HEK293 (cell line): ENCODE data around the gene ZNF350.
"Not testable (repeated sequence)": the region's sequence is repeated elsewhere in the genome, so short reads cannot be mapped to it uniquely, and the experiment has no call there.

Source experiments
- CTCF ChIA-PET: fragments of 350-600 bp; formaldehyde crosslinking; extraction: SDS; loops from one replicate; lab custom pipeline; 2021; ENCODE audit warnings: antibody characterized with exemption; lab: Yijun Ruan, JAX
- POLR2A ChIA-PET: fragments of 300-600 bp; formaldehyde crosslinking; extraction: SDS; loops from one replicate; lab custom pipeline; 2020; ENCODE audit warnings: antibody characterized with exemption, inconsistent platforms; lab: Yijun Ruan, JAX
- H3K27ac ChIP-seq: fragments of 200-500 bp; sonication (Bioruptor generic); 2 replicates; pipeline ENCODE4 v1.5.1; 2014; ENCODE audit warnings: low read depth, low read length, control low read depth, inconsistent platforms; ENCODE audit errors: extremely low read depth
- H3K36me3 ChIP-seq, 2 experiments: fragments of 200-500 bp in 1 of 2; sonication (Bioruptor generic) in 1 of 2; 1 replicate in 1 of 2; 2 replicates in 1 of 2; pipeline ENCODE4 v1.5.1; 2014 to 2017; ENCODE audit warnings: inconsistent platforms in 2 of 2, low read length in 2 of 2; ENCODE audit not compliant: control insufficient read depth in 2 of 2, insufficient read depth in 1 of 2
- H3K4me1 ChIP-seq: fragments of 200-500 bp; sonication (Bioruptor generic); 2 replicates; pipeline ENCODE4 v1.5.1; 2014; ENCODE audit warnings: mild to moderate bottlenecking, low read length, inconsistent platforms; ENCODE audit not compliant: control insufficient read depth, insufficient read depth
- H3K4me3 ChIP-seq: 2 replicates; pipeline ENCODE4 v1.5.1; 2011; ENCODE audit warnings: low read depth, mild to moderate bottlenecking, control low read depth, low read length, moderate library complexity
- H3K9me3 ChIP-seq: fragments of 200-500 bp; sonication (Bioruptor generic); 2 replicates; pipeline ENCODE4 v1.5.1; 2014; ENCODE audit warnings: low read depth, low read length, inconsistent platforms; ENCODE audit not compliant: control insufficient read depth, insufficient read depth
- GFI1B ChIP-seq: fragments of 450-650 bp; formaldehyde crosslinking; IDR thresholded peaks from 2 replicates; pipeline ENCODE4 v1.5.1; 2016; ENCODE audit warnings: missing biosample characterization, missing genetic modification characterization
- HOXD13 ChIP-seq: sonication (generic); formaldehyde crosslinking; IDR thresholded peaks from 2 replicates; pipeline ENCODE4 v1.8.0; 2022; ENCODE audit warnings: missing genetic modification reagents, borderline replicate concordance
- MYNN ChIP-seq: fragments of 450-650 bp; formaldehyde crosslinking; IDR thresholded peaks from 2 replicates; pipeline ENCODE4 v1.5.1; 2016; ENCODE audit warnings: missing biosample characterization, missing genetic modification characterization, borderline replicate concordance
- ZBTB21 ChIP-seq: fragments of 450-650 bp; formaldehyde crosslinking; IDR thresholded peaks from 2 replicates; pipeline ENCODE4 v1.5.1; 2017; ENCODE audit warnings: missing biosample characterization, missing genetic modification characterization
- ZBTB7A ChIP-seq: fragments of 450-650 bp; formaldehyde crosslinking; IDR thresholded peaks from 2 replicates; pipeline ENCODE4 v1.5.1; 2016; ENCODE audit warnings: low read depth, missing biosample characterization, missing genetic modification characterization
- ZBTB8A ChIP-seq: fragments of 450-650 bp; formaldehyde crosslinking; IDR thresholded peaks from 2 replicates; pipeline ENCODE4 v1.5.1; 2016; ENCODE audit warnings: missing biosample characterization, missing genetic modification characterization
- ZNF138 ChIP-seq: fragments of 450-650 bp; formaldehyde crosslinking; IDR thresholded peaks from 2 replicates; pipeline ENCODE4 v1.5.1; 2016; ENCODE audit warnings: missing biosample characterization, missing genetic modification characterization, borderline replicate concordance
- ZNF16 ChIP-seq: fragments of 450-650 bp; formaldehyde crosslinking; IDR thresholded peaks from 2 replicates; pipeline ENCODE4 v1.5.1; 2016; ENCODE audit warnings: low read depth, missing biosample characterization, missing genetic modification characterization
- ZNF354C ChIP-seq: fragments of 450-650 bp; formaldehyde crosslinking; IDR thresholded peaks from 2 replicates; pipeline ENCODE4 v1.5.1; 2016; ENCODE audit warnings: missing biosample characterization, missing genetic modification characterization, low read depth, borderline replicate concordance
- ZNF549 ChIP-seq: fragments of 450-650 bp; IDR thresholded peaks from 2 replicates; pipeline ENCODE4 v1.5.1; 2018; ENCODE audit warnings: missing biosample characterization, missing genetic modification characterization, mild to moderate bottlenecking, inconsistent platforms, moderate library complexity
- ZNF596 ChIP-seq: fragments of 450-650 bp; IDR thresholded peaks from 2 replicates; pipeline ENCODE4 v1.5.0; 2018; ENCODE audit warnings: missing biosample characterization, mild to moderate bottlenecking, missing genetic modification characterization, moderate library complexity
- ZNF624 ChIP-seq: fragments of 450-650 bp; formaldehyde crosslinking; IDR thresholded peaks from 2 replicates; pipeline ENCODE4 v1.5.1; 2017; ENCODE audit warnings: missing biosample characterization, missing genetic modification characterization
- ZNF626 ChIP-seq: fragments of 450-650 bp; sonication (Bioruptor Pico); formaldehyde crosslinking; IDR thresholded peaks from 2 replicates; pipeline ENCODE4 v1.5.1; 2018; ENCODE audit warnings: missing biosample characterization, missing genetic modification characterization, inconsistent platforms
- ZNF707 ChIP-seq: fragments of 450-650 bp; formaldehyde crosslinking; IDR thresholded peaks from 2 replicates; pipeline ENCODE4 v1.5.1; 2016; ENCODE audit warnings: missing biosample characterization, missing genetic modification characterization
- ZNF768 ChIP-seq: fragments of 450-650 bp; formaldehyde crosslinking; IDR thresholded peaks from 2 replicates; pipeline ENCODE4 v1.5.1; 2018; ENCODE audit warnings: missing biosample characterization, mild to moderate bottlenecking, missing genetic modification characterization
- TF ChIP-seq, protein P1 (sequence below): fragments of 450-650 bp; formaldehyde crosslinking; IDR thresholded peaks from 2 replicates; pipeline ENCODE4 v1.5.1; 2016; ENCODE audit warnings: missing biosample characterization, missing genetic modification characterization
- TF ChIP-seq, protein P2 (sequence below): fragments of 450-650 bp; formaldehyde crosslinking; IDR thresholded peaks from 2 replicates; pipeline ENCODE4 v1.5.1; 2016; ENCODE audit warnings: missing biosample characterization, missing genetic modification characterization, borderline replicate concordance
- TF ChIP-seq, protein P3 (sequence below): fragments of 450-650 bp; formaldehyde crosslinking; IDR thresholded peaks from 2 replicates; pipeline ENCODE4 v1.5.1; 2017; ENCODE audit warnings: missing biosample characterization, missing genetic modification characterization
- TF ChIP-seq, protein P4 (sequence below): fragments of 450-650 bp; formaldehyde crosslinking; optimal IDR thresholded peaks from 2 replicates; pipeline ENCODE3; 2016; ENCODE audit warnings: missing biosample characterization, mild to moderate bottlenecking, missing genetic modification characterization
- TF ChIP-seq, protein P5 (sequence below): fragments of 450-650 bp; formaldehyde crosslinking; IDR thresholded peaks from 2 replicates; pipeline ENCODE4 v1.5.1; 2017; ENCODE audit warnings: missing biosample characterization, missing genetic modification characterization
- TF ChIP-seq, protein P6 (sequence below): fragments of 450-650 bp; formaldehyde crosslinking; IDR thresholded peaks from 2 replicates; pipeline ENCODE4 v1.5.1; 2016; ENCODE audit warnings: missing biosample characterization, missing genetic modification characterization

ZNF350 gene

DNA sequence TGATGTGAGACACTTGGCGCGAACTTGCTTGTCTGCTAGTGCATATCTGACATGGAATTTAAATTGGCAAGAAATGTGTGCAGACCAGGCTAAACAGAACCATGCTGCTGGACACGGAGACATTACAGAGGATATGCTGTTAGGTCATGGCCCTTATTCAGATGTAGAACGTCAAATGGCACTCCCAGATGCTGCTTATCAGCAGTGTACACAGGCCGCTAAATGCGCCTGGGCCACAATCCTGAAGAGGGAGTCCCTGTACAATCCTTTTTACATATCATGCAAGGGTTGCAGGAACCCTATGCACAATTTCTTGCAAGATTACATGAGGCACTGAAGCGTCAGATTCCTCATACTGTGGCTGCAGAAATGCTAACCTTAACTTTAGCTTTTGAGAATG is 9.3 kb downstream of the ZNF350 start (continued):
- TF ChIP-seq, protein P1, sequence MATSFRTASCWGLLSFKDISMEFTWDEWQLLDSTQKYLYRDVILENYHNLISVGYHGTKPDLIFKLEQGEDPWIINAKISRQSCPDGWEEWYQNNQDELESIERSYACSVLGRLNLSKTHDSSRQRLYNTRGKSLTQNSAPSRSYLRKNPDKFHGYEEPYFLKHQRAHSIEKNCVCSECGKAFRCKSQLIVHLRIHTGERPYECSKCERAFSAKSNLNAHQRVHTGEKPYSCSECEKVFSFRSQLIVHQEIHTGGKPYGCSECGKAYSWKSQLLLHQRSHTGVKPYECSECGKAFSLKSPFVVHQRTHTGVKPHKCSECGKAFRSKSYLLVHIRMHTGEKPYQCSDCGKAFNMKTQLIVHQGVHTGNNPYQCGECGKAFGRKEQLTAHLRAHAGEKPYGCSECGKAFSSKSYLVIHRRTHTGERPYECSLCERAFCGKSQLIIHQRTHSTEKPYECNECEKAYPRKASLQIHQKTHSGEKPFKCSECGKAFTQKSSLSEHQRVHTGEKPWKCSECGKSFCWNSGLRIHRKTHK (tag by site-specific recombination) = no peak
- TF ChIP-seq ZNF16 (tag by site-specific recombination) (no peak), ZNF138 (tag by site-specific recombination) (no peak), ZNF354C (tag by site-specific recombination) (no peak), ZBTB21 (tag by site-specific recombination) (no peak)
- TF ChIP-seq, protein P2, sequence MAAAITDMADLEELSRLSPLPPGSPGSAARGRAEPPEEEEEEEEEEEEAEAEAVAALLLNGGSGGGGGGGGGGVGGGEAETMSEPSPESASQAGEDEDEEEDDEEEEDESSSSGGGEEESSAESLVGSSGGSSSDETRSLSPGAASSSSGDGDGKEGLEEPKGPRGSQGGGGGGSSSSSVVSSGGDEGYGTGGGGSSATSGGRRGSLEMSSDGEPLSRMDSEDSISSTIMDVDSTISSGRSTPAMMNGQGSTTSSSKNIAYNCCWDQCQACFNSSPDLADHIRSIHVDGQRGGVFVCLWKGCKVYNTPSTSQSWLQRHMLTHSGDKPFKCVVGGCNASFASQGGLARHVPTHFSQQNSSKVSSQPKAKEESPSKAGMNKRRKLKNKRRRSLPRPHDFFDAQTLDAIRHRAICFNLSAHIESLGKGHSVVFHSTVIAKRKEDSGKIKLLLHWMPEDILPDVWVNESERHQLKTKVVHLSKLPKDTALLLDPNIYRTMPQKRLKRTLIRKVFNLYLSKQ = no peak
- TF ChIP-seq, protein P3, sequence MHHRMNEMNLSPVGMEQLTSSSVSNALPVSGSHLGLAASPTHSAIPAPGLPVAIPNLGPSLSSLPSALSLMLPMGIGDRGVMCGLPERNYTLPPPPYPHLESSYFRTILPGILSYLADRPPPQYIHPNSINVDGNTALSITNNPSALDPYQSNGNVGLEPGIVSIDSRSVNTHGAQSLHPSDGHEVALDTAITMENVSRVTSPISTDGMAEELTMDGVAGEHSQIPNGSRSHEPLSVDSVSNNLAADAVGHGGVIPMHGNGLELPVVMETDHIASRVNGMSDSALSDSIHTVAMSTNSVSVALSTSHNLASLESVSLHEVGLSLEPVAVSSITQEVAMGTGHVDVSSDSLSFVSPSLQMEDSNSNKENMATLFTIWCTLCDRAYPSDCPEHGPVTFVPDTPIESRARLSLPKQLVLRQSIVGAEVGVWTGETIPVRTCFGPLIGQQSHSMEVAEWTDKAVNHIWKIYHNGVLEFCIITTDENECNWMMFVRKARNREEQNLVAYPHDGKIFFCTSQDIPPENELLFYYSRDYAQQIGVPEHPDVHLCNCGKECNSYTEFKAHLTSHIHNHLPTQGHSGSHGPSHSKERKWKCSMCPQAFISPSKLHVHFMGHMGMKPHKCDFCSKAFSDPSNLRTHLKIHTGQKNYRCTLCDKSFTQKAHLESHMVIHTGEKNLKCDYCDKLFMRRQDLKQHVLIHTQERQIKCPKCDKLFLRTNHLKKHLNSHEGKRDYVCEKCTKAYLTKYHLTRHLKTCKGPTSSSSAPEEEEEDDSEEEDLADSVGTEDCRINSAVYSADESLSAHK (tag by site-specific recombination) = no peak
- TF ChIP-seq, protein P4, sequence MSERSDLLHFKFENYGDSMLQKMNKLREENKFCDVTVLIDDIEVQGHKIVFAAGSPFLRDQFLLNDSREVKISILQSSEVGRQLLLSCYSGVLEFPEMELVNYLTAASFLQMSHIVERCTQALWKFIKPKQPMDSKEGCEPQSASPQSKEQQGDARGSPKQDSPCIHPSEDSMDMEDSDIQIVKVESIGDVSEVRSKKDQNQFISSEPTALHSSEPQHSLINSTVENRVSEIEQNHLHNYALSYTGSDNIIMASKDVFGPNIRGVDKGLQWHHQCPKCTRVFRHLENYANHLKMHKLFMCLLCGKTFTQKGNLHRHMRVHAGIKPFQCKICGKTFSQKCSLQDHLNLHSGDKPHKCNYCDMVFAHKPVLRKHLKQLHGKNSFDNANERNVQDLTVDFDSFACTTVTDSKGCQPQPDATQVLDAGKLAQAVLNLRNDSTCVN (tag by site-specific recombination) = no peak

DNA sequence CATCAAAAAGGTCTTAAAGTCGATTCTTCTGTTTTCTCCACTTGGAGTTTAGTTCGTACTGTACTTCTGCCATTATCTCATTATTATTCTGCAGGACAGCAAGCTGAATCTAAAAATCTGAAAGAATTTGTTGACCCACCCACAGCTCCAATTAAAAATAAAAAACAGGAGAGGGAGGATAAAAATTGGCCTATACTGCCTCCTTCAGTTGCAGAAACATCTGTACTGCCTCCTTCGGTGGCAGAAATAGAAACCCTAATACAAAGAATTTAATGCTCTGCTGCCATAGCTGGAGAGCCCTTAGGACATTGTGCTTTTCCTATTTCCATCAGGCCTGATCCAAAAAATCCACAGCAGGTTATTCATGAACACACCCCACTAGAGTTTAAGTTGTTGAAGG is 9.8 kb downstream of the ZNF350 start:
- CTCF ChIA-PET = no interaction called here
- POLR2A ChIA-PET = no interaction called here
- no peaks in the 10 kb centered on the region for H3K4me1 ChIP-seq
- H3K27ac ChIP-seq = no peak overlapping the region
- no peak for TF ChIP-seq HOXD13 (CRISPR knock-in tag)
- TF ChIP-seq, protein P5, sequence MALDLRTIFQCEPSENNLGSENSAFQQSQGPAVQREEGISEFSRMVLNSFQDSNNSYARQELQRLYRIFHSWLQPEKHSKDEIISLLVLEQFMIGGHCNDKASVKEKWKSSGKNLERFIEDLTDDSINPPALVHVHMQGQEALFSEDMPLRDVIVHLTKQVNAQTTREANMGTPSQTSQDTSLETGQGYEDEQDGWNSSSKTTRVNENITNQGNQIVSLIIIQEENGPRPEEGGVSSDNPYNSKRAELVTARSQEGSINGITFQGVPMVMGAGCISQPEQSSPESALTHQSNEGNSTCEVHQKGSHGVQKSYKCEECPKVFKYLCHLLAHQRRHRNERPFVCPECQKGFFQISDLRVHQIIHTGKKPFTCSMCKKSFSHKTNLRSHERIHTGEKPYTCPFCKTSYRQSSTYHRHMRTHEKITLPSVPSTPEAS (tag by site-specific recombination) = no peak
- no peak for TF ChIP-seq ZNF596 (tag by site-specific recombination)
- no peak for TF ChIP-seq ZNF707 (tag by site-specific recombination)
- TF ChIP-seq ZNF626 (tag by site-specific recombination) = no peak
- no peak for TF ChIP-seq ZNF549 (tag by site-specific recombination)
- TF ChIP-seq ZNF624 (tag by site-specific recombination) = no peak
- no peak for TF ChIP-seq GFI1B (tag by site-specific recombination)
- TF ChIP-seq MYNN (tag by site-specific recombination) = no peak
- TF ChIP-seq ZBTB8A (tag by site-specific recombination) = no peak
- TF ChIP-seq ZNF768 = no peak
- no peak for TF ChIP-seq ZNF138 (tag by site-specific recombination)
- TF ChIP-seq, protein P6, sequence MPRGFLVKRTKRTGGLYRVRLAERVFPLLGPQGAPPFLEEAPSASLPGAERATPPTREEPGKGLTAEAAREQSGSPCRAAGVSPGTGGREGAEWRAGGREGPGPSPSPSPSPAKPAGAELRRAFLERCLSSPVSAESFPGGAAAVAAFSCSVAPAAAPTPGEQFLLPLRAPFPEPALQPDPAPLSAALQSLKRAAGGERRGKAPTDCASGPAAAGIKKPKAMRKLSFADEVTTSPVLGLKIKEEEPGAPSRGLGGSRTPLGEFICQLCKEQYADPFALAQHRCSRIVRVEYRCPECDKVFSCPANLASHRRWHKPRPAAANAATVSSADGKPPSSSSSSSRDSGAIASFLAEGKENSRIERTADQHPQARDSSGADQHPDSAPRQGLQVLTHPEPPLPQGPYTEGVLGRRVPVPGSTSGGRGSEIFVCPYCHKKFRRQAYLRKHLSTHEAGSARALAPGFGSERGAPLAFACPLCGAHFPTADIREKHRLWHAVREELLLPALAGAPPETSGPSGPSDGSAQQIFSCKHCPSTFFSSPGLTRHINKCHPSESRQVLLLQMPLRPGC (tag by site-specific recombination) = no peak
- no peak for TF ChIP-seq ZBTB7A (tag by site-specific recombination)
- no peak overlapping the region for H3K4me3 ChIP-seq
- H3K9me3 ChIP-seq = peaks cover 8% of the 10 kb centered on the region
- H3K36me3 ChIP-seq = peaks cover 29 to 43% of the 10 kb centered on the region in 2 experiments

DNA sequence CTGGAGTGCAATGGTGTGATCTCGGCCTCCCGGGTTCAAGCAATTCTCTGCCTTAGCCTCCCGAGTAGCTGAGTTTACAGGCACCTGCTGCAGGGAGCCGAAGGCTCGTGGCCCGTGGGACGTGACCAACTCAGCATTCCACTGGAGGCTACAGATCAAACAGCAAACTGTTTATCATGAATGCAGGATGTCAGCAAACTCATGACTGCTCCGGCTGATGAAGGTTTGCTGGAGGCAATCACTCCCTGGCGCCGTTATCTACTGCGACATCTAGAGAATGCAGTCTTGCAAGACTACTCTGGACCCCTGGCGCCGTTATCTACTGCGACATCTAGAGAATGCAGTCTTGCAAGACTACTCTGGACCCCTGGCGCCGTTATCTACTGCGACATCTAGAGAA is 10.9 kb downstream of the ZNF350 start:
- H3K9me3 ChIP-seq, POLR2A ChIA-PET, H3K4me1 ChIP-seq, H3K27ac ChIP-seq, CTCF ChIA-PET, H3K4me3 ChIP-seq: not testable (repeated sequence)
- peaks cover 29 to 53% of the 10 kb centered on the region in 2 experiments for H3K36me3 ChIP-seq
